Natural killer cell (primary cell): ENCODE results near the gene NECTIN4. TPM values are rescaled to one million over a fixed set of nuclear protein-coding genes. Genes with fewer than 3 reads are reported as not detected.

Source experiments
- ATAC-seq, 3 donors: fragments of 150-1000 bp in 2 of 3; fragments of 200-7000 bp in 1 of 3; cut with Tn5 transposase; 1 replicate in 1 of 3; 2 replicates in 2 of 3; pipeline ENCODE4 v1.10.0; 2021; ENCODE audit warnings: mild to moderate bottlenecking in 2 of 3, moderate library complexity in 2 of 3
- DNase-seq, 2 donors: peaks; one replicate each; pipeline versions ENCODE4 v3.0.0 to v3.0.0-alpha.2; 2013 to 2021; ENCODE audit warnings: mixed read lengths in 1 of 2
- H3K27ac ChIP-seq: one replicate; pipeline ENCODE4 v1.5.1; 2013; ENCODE audit warnings: mild to moderate bottlenecking, low read length
- H3K27me3 ChIP-seq: one replicate; pipeline ENCODE4 v1.6.1; 2013; ENCODE audit warnings: low read length; ENCODE audit not compliant: control insufficient read depth, insufficient read depth
- H3K36me3 ChIP-seq: one replicate; pipeline ENCODE4 v1.6.1; 2013; ENCODE audit warnings: low read length; ENCODE audit not compliant: control insufficient read depth, insufficient read depth
- H3K4me1 ChIP-seq: one replicate; pipeline ENCODE4 v1.6.1; 2013; ENCODE audit warnings: low read length; ENCODE audit not compliant: control insufficient read depth, insufficient read depth
- H3K4me3 ChIP-seq: one replicate; pipeline ENCODE4 v1.5.1; 2013; ENCODE audit warnings: low read length
- H3K9me3 ChIP-seq: one replicate; pipeline ENCODE4 v1.6.1; 2013; ENCODE audit warnings: low read length; ENCODE audit not compliant: control insufficient read depth, insufficient read depth
- H3K27ac Mint-ChIP-seq, 2 donors: one replicate each; pipeline ENCODE4 v1.8.0; 2022; ENCODE audit warnings: mild to moderate bottlenecking in 2 of 2, mixed read lengths in 2 of 2, moderate library complexity in 1 of 2
- H3K27me3 Mint-ChIP-seq, 2 donors: one replicate each; pipeline ENCODE4 v1.8.0; 2022; ENCODE audit warnings: low read depth in 2 of 2, mixed read lengths in 2 of 2
- H3K36me3 Mint-ChIP-seq: one replicate; pipeline ENCODE4 v1.8.0; 2022; ENCODE audit warnings: mixed read lengths
- H3K4me1 Mint-ChIP-seq, 2 donors: one replicate each; pipeline ENCODE4 v1.8.0; 2022; ENCODE audit warnings: mixed read lengths in 2 of 2
- H3K4me3 Mint-ChIP-seq: one replicate; pipeline ENCODE4 v1.8.0; 2022; ENCODE audit warnings: mild to moderate bottlenecking, moderate library complexity, mixed read lengths
- H3K9me3 Mint-ChIP-seq, 2 donors: one replicate each; pipeline ENCODE4 v1.8.0; 2022; ENCODE audit warnings: mixed read lengths in 2 of 2
- WGBS: methylation state at CpG from one replicate; pipeline ENCODE4 v1.1.7; 2013; ENCODE audit warnings: missing lambda C conversion rate; ENCODE audit not compliant: insufficient coverage; 5-methylcytosine and 5-hydroxymethylcytosine counted together
- intact Hi-C: fragments of 100-400 bp; cut with micrococcal nuclease; formaldehyde crosslinking; loops from one replicate; pipeline ENCODE4 v1.14.2; 2022
- total RNA-seq, 4 donors: library from RNA; stranded (reverse); fragments of 120-200 nt in 1 of 4; gene quantifications; one replicate each; pipeline versions ENCODE4 v1.2.3 to v1.2.4, GENCODE V29; 2013 to 2022
- TF ChIP-seq, protein P1 (sequence below): fragments of 200-600 bp; IDR thresholded peaks from one replicate; pipeline ENCODE4 v1.8.0; 2022; ENCODE audit warnings: antibody characterized with exemption

The NECTIN4 gene
- total RNA-seq, 3 donors from 2014 or later (not counting 1 experiment from before 2014, with no cell fraction given), result 0.07 to 0.09 TPM; not detected in 1

DNA sequence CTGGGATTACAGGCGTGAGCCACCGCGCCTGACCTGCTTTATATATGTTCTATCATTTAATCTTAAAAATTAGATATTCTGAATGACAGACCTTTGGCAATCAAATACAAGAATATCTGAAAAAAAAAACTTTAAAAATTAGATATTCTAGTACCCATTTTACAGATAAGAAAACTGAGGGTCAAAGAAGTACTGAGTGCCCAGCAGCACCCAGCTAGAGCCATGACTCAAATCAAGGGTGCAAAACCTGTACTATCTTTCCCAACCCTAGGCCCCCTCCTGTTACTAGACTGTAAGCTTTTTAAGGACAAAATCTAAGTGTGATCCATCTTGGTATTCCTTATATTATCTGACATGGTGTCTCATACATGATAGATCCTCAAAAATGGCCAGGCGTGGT, 27.9 kb downstream of the NECTIN4 start:
- no peak for DNase-seq
- 89% methylated on average over 1 of the region's 4 CpGs for WGBS
- H3K9me3 Mint-ChIP-seq, result no peaks in the 10 kb centered on the region
- H3K27me3 Mint-ChIP-seq, result no peaks in the 10 kb centered on the region
- TF ChIP-seq, protein P1, sequence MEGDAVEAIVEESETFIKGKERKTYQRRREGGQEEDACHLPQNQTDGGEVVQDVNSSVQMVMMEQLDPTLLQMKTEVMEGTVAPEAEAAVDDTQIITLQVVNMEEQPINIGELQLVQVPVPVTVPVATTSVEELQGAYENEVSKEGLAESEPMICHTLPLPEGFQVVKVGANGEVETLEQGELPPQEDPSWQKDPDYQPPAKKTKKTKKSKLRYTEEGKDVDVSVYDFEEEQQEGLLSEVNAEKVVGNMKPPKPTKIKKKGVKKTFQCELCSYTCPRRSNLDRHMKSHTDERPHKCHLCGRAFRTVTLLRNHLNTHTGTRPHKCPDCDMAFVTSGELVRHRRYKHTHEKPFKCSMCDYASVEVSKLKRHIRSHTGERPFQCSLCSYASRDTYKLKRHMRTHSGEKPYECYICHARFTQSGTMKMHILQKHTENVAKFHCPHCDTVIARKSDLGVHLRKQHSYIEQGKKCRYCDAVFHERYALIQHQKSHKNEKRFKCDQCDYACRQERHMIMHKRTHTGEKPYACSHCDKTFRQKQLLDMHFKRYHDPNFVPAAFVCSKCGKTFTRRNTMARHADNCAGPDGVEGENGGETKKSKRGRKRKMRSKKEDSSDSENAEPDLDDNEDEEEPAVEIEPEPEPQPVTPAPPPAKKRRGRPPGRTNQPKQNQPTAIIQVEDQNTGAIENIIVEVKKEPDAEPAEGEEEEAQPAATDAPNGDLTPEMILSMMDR, result no peak
- Histone ChIP-seq H3K4me1 (peaks cover 67% of the 10 kb centered on the region), H3K9me3 (no peaks in the 10 kb centered on the region), H3K4me3 (no peak overlapping the region), H3K27ac (no peak overlapping the region), H3K27me3 (no peaks in the 10 kb centered on the region), H3K36me3 (peaks cover 42% of the 10 kb centered on the region)
- H3K4me3 Mint-ChIP-seq, result no peak overlapping the region
- no peak for ATAC-seq
- H3K27ac Mint-ChIP-seq, result peak overlapping the region; percentile 89
- peaks cover 57 to 70% of the 10 kb centered on the region in 2 donors for H3K4me1 Mint-ChIP-seq
- intact Hi-C loops, result no loop called here
- H3K36me3 Mint-ChIP-seq, result no peaks in the 10 kb centered on the region

DNA sequence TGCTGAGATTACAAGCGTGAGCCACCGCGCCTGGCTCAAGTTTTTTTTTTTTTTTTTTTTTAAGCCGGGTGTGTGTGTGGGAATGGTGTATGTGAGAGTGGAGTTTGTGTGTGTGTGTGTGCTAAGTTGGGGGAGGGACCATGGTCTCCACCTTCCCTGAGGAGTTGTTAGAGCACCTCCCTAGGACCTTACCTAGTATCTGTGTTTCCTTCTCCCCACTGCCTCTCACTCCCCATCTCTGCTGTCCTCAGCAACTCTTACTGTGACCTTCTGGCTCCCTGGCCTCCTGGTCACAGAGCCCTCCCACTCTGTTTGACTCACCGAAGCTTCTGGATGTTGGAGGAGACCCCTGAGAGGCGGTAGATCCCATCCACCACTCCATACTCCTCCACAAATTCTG, 30.1 kb downstream of the NECTIN4 start:
- H3K27ac ChIP-seq, result no peak overlapping the region
- peak overlapping the region; percentile 25 for H3K4me3 Mint-ChIP-seq
- peaks cover 57 to 61% of the 10 kb centered on the region in 2 donors for H3K4me1 Mint-ChIP-seq

DNA sequence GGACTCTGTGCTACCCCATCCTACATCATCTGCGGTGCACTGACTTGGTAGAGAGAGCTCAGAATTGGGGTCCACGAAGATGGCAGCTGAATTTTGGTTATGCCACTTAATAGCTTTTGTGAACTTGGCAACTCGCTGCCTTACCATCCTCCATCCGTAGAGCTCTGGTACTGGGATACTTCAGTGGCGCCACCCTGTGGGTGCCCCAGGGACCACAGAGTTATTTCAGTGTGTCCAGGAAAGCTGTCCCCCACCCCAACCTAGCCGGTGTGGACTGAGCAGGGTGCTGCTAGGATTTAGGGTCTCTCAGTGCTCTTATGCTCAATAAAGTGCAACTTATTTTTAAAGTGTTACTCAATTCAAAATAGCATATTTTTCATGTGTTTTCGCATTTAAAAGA, 34.6 kb downstream of the NECTIN4 start:
- Mint-ChIP-seq H3K9me3 (no peaks in the 10 kb centered on the region), H3K4me3 (no peak overlapping the region), H3K27me3 (no peaks in the 10 kb centered on the region), H3K4me1 (peaks cover 40 to 47% of the 10 kb centered on the region in 2 donors), H3K27ac (no peak overlapping the region), H3K36me3 (peaks cover 15% of the 10 kb centered on the region)
- Histone ChIP-seq H3K27ac (no peak overlapping the region), H3K4me1 (peaks cover 23% of the 10 kb centered on the region), H3K4me3 (no peak overlapping the region), H3K36me3 (peaks cover 83% of the 10 kb centered on the region), H3K9me3 (no peaks in the 10 kb centered on the region), H3K27me3 (no peaks in the 10 kb centered on the region)
- intact Hi-C loops, result no loop called here
- DNase-seq, result no peak
- WGBS, result 93% methylated on average over 7 of the region's 7 CpGs
- TF ChIP-seq, protein P1, result no peak
- ATAC-seq, result no peak

More for the DNA sequence above, 30.1 kb downstream of the NECTIN4 start:
- ATAC-seq (no peak), DNase-seq (no peak)
- no peaks in the 10 kb centered on the region for H3K27me3 ChIP-seq
- peaks cover 58% of the 10 kb centered on the region for H3K36me3 ChIP-seq
- peak overlapping the region; percentile 82 for H3K27ac Mint-ChIP-seq
- H3K4me1 ChIP-seq, result peaks cover 49% of the 10 kb centered on the region
- H3K36me3 Mint-ChIP-seq, result no peaks in the 10 kb centered on the region
- no peaks in the 10 kb centered on the region for H3K9me3 ChIP-seq
- WGBS, result 92% methylated on average over 2 of the region's 6 CpGs
- intact Hi-C loops, result no loop called here
- H3K4me3 ChIP-seq, result no peak overlapping the region
- H3K27me3 Mint-ChIP-seq, result no peaks in the 10 kb centered on the region
- TF ChIP-seq, protein P1, result no peak
- H3K9me3 Mint-ChIP-seq, result no peaks in the 10 kb centered on the region

DNA sequence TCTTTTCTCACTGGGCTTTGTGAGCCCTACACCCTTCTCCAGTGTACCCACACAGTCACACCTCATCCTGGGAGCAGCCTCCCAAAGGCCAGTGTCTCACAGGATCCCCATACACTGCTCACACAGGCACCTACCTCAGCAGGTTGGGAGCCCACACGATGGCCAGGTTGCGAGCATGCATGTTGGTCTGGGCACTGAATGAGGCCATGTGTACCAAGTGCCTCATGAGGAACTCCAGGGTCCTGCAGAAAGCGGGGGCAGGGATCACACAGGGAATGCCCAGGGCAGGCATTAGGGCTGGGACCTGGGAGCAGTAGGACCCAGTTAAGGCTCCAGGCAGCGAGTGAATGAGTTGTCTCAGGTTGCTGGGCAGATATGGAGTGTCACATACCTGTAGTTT, 35.1 kb downstream of the NECTIN4 start:
- DNase-seq (no peak), ATAC-seq (no peak)
- Histone ChIP-seq H3K27ac (no peak overlapping the region), H3K27me3 (no peaks in the 10 kb centered on the region), H3K4me3 (no peak overlapping the region), H3K9me3 (no peaks in the 10 kb centered on the region), H3K4me1 (peaks cover 17% of the 10 kb centered on the region), H3K36me3 (peaks cover 83% of the 10 kb centered on the region)
- Mint-ChIP-seq H3K27me3 (no peaks in the 10 kb centered on the region), H3K4me1 (peaks cover 35 to 45% of the 10 kb centered on the region in 2 donors), H3K36me3 (peaks cover 15% of the 10 kb centered on the region), H3K9me3 (no peaks in the 10 kb centered on the region), H3K27ac (peak overlapping the region in 1 of 2 donors; percentile 70), H3K4me3 (no peak overlapping the region)
- intact Hi-C loops, result no loop called here
- WGBS, result 98% methylated on average over 4 of the region's 4 CpGs
- TF ChIP-seq, protein P1, result no peak
